ENCODE measurements around the gene BMAL1.

GRCh38 chr11:13344818-13345217, 67.2 kb downstream of the BMAL1 start:
- no peak for TF ChIP-seq EZH2 (IDR thresholded peaks at IDR 0.05; ENCODE audit: low read length, missing control alignments)
- TF ChIP-seq, protein P1, sequence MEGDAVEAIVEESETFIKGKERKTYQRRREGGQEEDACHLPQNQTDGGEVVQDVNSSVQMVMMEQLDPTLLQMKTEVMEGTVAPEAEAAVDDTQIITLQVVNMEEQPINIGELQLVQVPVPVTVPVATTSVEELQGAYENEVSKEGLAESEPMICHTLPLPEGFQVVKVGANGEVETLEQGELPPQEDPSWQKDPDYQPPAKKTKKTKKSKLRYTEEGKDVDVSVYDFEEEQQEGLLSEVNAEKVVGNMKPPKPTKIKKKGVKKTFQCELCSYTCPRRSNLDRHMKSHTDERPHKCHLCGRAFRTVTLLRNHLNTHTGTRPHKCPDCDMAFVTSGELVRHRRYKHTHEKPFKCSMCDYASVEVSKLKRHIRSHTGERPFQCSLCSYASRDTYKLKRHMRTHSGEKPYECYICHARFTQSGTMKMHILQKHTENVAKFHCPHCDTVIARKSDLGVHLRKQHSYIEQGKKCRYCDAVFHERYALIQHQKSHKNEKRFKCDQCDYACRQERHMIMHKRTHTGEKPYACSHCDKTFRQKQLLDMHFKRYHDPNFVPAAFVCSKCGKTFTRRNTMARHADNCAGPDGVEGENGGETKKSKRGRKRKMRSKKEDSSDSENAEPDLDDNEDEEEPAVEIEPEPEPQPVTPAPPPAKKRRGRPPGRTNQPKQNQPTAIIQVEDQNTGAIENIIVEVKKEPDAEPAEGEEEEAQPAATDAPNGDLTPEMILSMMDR (conservative IDR thresholded peaks at IDR 0.05 in 1 of 2, IDR thresholded peaks at IDR 0.05 in 1 of 2; ENCODE audit: low read depth in 1 of 2, low read length in 2 of 2) = no peak

Measured in fibroblast of lung (primary cell).